Calu3 (cell line): ENCODE measurements around the gene GARIN1A. TPM values are rescaled to one million over a fixed set of nuclear protein-coding genes. Genes with fewer than 3 reads are reported as not detected.
A peak's percentile ranks its signal among the peaks of the same experiment; 100 is the strongest.

ENCODE experiments used
- BruUV-seq: library from RNA; stranded (reverse); fragments of 400-500 nt; replicated peaks from 2 replicates; lab custom pipeline; 2021; lab: Mats Ljungman, UMichigan
- CTCF ChIA-PET: fragments of 300-600 bp; sonication (Branson Sonifier 250); formaldehyde crosslinking; loops from one replicate; lab custom pipeline; 2022; ENCODE audit warnings: antibody characterized with exemption; lab: Charles Lee
- DNase-seq: peaks from one replicate; pipeline ENCODE4 v3.0.0; 2022
- H3K27ac Mint-ChIP-seq: one replicate; pipeline ENCODE4 v1.8.0; 2022; ENCODE audit warnings: mixed read lengths; ENCODE audit not compliant: unreplicated experiment
- H3K27me3 Mint-ChIP-seq: one replicate; pipeline ENCODE4 v1.8.0; 2022; ENCODE audit warnings: mixed read lengths; ENCODE audit not compliant: unreplicated experiment
- H3K36me3 Mint-ChIP-seq: one replicate; pipeline ENCODE4 v1.8.0; 2022; ENCODE audit warnings: mild to moderate bottlenecking, moderate library complexity, mixed read lengths; ENCODE audit not compliant: insufficient read depth, unreplicated experiment
- H3K4me1 Mint-ChIP-seq: one replicate; pipeline ENCODE4 v1.8.0; 2022; ENCODE audit warnings: mild to moderate bottlenecking, low read depth, mixed read lengths; ENCODE audit not compliant: unreplicated experiment
- H3K4me3 Mint-ChIP-seq: one replicate; pipeline ENCODE4 v1.8.0; 2022; ENCODE audit warnings: mild to moderate bottlenecking, low read depth, moderate library complexity, mixed read lengths; ENCODE audit not compliant: unreplicated experiment
- H3K9me3 Mint-ChIP-seq: one replicate; pipeline ENCODE4 v1.8.0; 2022; ENCODE audit warnings: low read depth, mixed read lengths; ENCODE audit not compliant: unreplicated experiment
- intact Hi-C: fragments of 100-400 bp; cut with micrococcal nuclease; formaldehyde crosslinking; loops from one replicate; pipeline ENCODE4 v1.10.0; 2022; ENCODE audit not compliant: unreplicated experiment
- total RNA-seq: library from RNA; stranded (reverse); gene quantifications from 2 replicates; pipeline ENCODE4 v1.2.3, GENCODE V29; 2022
- TF ChIP-seq, protein P1 (sequence below): fragments of 200-600 bp; IDR thresholded peaks from one replicate; pipeline ENCODE4 v1.8.0; 2022; ENCODE audit warnings: antibody characterized with exemption; ENCODE audit not compliant: unreplicated experiment

Gene GARIN1A
- total RNA-seq, 1 experiment from 2014 or later: 7.3 TPM

DNA sequence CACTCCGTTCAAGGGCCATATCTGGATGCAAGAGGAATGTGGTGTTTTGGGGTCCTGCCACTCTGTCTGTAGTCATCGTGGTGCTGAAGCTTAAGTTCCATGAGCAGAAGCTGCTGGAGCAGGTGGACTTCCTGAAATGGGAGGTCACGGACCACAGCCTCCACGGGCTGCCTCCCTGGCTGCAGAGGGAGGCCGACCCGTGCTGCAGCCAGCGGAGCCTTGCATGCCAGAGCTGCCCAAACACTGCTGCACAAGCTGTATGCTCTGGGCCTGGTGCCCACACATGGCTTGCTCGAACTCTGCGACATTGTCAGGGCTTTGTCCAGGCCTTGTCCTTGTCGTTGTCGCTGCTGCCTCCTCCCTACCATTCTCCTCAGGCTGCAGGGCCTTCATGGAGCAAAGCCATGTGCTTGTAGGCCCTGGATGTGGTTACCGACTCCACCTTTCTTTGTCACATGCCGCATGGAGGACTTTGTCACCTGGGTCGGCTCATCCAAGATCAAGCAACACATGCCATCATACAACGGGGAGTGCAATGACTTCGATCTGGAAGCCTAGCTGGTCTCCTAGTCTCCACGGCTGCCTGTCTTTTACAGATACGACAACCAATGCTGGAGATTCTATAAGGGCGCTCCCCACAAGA is 21.4 kb downstream of the GARIN1A start:
- Mint-ChIP-seq H3K27me3 (peaks cover 17% of the 10 kb centered on the region), H3K9me3 (no peaks in the 10 kb centered on the region), H3K27ac (no peak overlapping the region), H3K36me3 (peaks cover 7% of the 10 kb centered on the region), H3K4me1 (peaks cover 7% of the 10 kb centered on the region), H3K4me3 (no peak overlapping the region)
- TF ChIP-seq, protein P1, sequence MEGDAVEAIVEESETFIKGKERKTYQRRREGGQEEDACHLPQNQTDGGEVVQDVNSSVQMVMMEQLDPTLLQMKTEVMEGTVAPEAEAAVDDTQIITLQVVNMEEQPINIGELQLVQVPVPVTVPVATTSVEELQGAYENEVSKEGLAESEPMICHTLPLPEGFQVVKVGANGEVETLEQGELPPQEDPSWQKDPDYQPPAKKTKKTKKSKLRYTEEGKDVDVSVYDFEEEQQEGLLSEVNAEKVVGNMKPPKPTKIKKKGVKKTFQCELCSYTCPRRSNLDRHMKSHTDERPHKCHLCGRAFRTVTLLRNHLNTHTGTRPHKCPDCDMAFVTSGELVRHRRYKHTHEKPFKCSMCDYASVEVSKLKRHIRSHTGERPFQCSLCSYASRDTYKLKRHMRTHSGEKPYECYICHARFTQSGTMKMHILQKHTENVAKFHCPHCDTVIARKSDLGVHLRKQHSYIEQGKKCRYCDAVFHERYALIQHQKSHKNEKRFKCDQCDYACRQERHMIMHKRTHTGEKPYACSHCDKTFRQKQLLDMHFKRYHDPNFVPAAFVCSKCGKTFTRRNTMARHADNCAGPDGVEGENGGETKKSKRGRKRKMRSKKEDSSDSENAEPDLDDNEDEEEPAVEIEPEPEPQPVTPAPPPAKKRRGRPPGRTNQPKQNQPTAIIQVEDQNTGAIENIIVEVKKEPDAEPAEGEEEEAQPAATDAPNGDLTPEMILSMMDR: no peak
- DNase-seq: no peak
- CTCF ChIA-PET: no interaction called here
- intact Hi-C loops: no loop called here
- no TSS peak for BruUV-seq

DNA sequence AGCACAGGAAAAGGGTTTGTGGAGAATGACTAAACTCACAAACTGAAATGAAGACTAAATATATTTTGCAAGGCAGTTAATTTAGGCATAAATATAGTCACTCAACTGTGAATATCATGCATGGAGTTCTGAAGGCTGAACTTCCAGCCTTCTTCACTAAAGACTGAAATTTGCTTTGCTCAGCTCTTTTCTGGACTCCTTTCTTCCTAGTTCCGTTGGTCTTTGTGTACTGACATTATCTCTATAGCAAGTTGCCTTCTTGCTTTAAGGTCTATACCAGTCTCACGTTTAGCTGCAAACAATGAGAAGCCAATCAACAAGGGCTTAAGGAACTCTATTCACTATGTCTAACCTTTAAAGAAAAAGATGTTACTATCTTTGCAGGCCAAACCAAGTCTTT is 22.6 kb downstream of the GARIN1A start:
- CTCF ChIA-PET: no interaction called here

GRCh38 chr7:128697302-128697905 is 25.3 kb downstream of the GARIN1A start:
- no TSS peak for BruUV-seq
- Mint-ChIP-seq H3K4me1 (peaks cover 21% of the 10 kb centered on the region), H3K27me3 (peaks cover 21% of the 10 kb centered on the region), H3K27ac (no peak overlapping the region), H3K9me3 (peaks cover 3% of the 10 kb centered on the region), H3K36me3 (peaks cover 7% of the 10 kb centered on the region), H3K4me3 (peak overlapping the region; percentile 63)
- intact Hi-C loops: no loop called here
- DNase-seq: peak; percentile 49
- CTCF ChIA-PET: no interaction called here
- TF ChIP-seq, protein P1: no peak

More for the DNA sequence above, 22.6 kb downstream of the GARIN1A start:
- H3K4me3 Mint-ChIP-seq: no peak overlapping the region
- no TSS peak for BruUV-seq
- peaks cover 7% of the 10 kb centered on the region for H3K4me1 Mint-ChIP-seq
- intact Hi-C loops: no loop called here
- peaks cover 7% of the 10 kb centered on the region for H3K36me3 Mint-ChIP-seq
- no peak overlapping the region for H3K27ac Mint-ChIP-seq
- DNase-seq: no peak
- no peaks in the 10 kb centered on the region for H3K9me3 Mint-ChIP-seq
- TF ChIP-seq, protein P1: no peak
- peaks cover 21% of the 10 kb centered on the region for H3K27me3 Mint-ChIP-seq

DNA sequence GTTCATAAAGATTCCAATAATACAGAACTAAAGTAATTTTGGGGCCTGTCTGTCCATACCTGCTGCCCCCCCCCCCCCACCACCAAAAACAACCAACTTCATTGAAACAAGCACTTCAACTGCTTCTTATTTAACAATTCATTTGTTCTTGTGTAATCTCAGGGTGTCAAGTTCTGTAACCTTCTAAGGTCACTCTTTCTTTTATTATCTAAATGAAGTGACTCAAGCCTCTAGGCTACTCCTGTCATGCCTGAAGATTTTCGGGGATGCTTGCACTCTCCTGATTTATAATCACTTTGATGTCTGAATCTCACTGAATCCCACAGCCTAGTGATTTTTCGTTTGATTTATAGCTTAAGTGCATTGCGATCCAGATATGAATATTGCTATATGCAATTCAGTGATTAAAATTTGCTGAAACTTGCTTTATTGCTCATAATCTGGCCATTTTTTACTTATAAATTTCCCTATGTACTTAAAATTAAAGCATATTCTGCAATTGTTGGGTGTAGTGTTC is 27.2 kb downstream of the GARIN1A start:
- no peak overlapping the region for H3K27ac Mint-ChIP-seq
- H3K9me3 Mint-ChIP-seq: peaks cover 3% of the 10 kb centered on the region
- peaks cover 21% of the 10 kb centered on the region for H3K27me3 Mint-ChIP-seq
- TF ChIP-seq, protein P1: no peak
- peaks cover 21% of the 10 kb centered on the region for H3K4me1 Mint-ChIP-seq
- H3K4me3 Mint-ChIP-seq: no peak overlapping the region
- no peak for DNase-seq
- intact Hi-C loops: no loop called here
- H3K36me3 Mint-ChIP-seq: peaks cover 7% of the 10 kb centered on the region
- BruUV-seq: no TSS peak
- CTCF ChIA-PET: interaction anchor here (0.6 to 1.1 kb wide), 2 partner anchors 17 to 39 kb away, joined by 3 to 5 read pairs; no protein-coding TSS in a partner anchor
